ENCODE measurements around the gene FAM120A. TPM values are rescaled to one million over a fixed set of nuclear protein-coding genes. Genes with fewer than 3 reads are reported as not detected.
A peak's percentile ranks its signal among the peaks of the same experiment; 100 is the strongest.

The FAM120A gene
- total RNA-seq, 2 experiments from 2014 or later: 116 to 117 TPM

DNA sequence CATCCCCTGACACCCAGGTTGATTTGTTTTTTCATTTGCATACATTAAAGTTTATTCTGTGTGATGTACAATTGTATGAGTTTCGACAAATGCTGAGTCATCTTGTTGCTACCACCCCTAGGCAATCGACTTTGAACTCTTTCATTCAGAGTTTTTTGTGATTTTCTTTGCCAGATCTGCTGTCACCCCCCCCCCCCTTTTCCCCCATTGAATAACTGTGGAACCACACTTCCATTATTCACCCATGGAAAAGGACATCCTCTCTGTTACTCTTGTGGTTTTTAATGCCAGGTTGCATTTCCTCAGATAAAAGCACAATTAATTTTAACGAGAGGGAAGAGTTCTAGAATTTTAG, 15.6 kb downstream of the FAM120A start:
- peaks cover 12% of the 10 kb centered on the region for H3K36me3 Mint-ChIP-seq
- H3K27me3 Mint-ChIP-seq: no peaks in the 10 kb centered on the region
- no peak for ATAC-seq (ENCODE audit: low read depth)
- H3K9me3 Mint-ChIP-seq: no peaks in the 10 kb centered on the region
- H3K4me3 Mint-ChIP-seq: peak overlapping the region; percentile 18
- peak overlapping the region; percentile 6 for H3K27ac Mint-ChIP-seq
- DNase-seq: no peak
- H3K4me1 Mint-ChIP-seq: peaks cover 71% of the 10 kb centered on the region
- POLR2A ChIA-PET: no interaction called here

DNA sequence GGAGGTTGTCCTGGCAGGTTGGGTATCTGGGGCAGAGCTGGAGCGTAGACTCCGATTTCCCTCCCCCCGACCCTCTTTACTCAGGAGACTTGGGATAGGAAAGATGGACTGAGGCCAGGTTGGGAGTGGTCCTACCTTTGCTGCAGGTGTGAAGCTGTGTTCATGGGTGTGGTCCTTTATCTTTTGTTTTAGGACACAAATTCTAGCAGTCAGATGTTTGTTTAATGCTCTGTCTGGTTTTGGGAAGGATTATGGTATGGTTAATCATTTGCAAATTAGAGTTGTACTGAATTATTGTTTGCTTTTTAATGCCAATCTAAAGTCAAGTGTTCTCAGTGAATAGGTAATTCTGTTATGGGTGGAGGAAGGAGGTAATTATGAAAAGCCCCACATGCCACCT, 16.0 kb downstream of the FAM120A start:
- ATAC-seq (ENCODE audit: low read depth) (no peak), DNase-seq (no peak)
- H3K27me3 Mint-ChIP-seq: no peaks in the 10 kb centered on the region
- peaks cover 71% of the 10 kb centered on the region for H3K4me1 Mint-ChIP-seq
- no peaks in the 10 kb centered on the region for H3K9me3 Mint-ChIP-seq
- H3K4me3 Mint-ChIP-seq: peak overlapping the region; percentile 18
- POLR2A ChIA-PET: no interaction called here
- H3K27ac Mint-ChIP-seq: peak overlapping the region; percentile 6
- peaks cover 15% of the 10 kb centered on the region for H3K36me3 Mint-ChIP-seq

DNA sequence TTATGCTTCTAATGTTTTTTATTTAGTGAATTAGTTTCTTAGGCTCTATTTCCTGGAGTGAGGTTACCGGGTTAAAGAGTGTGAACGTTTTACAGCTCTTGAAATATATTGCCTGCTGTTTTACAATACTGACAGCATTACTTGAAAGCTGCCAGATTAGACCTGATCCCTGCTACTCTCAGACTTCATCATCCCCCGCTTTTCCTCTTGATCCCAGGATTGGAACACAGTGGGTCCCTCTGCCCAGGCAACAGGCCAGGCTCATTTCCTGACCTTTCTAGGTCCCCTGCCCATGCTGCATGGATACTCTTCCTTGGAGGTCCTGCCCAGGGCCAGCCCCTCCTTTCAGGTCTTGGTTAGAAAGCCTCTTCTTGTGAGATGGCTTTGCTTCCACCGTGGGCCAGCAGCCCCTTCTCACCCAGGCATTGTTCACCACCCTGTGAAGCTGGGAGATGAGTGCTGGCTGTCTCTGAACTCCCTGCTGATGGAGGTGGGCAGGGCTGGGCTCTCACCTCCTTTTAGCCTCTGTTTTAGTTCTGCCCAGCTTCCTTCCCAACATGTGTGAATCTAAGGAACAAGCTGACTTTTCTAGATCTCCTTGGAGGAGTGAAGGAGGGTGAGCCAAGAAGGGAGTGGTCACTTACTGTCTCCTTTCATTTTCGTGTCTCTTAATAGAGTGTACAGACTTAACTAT, 17.4 kb downstream of the FAM120A start:
- H3K4me1 Mint-ChIP-seq: peaks cover 57% of the 10 kb centered on the region
- no peaks in the 10 kb centered on the region for H3K9me3 Mint-ChIP-seq
- ATAC-seq (ENCODE audit: low read depth) (peak; percentile 16), DNase-seq (no peak)
- peak overlapping the region; percentile 69 for H3K27ac Mint-ChIP-seq
- peaks cover 12% of the 10 kb centered on the region for H3K36me3 Mint-ChIP-seq
- H3K4me3 Mint-ChIP-seq: peak overlapping the region; percentile 22
- POLR2A ChIA-PET: no interaction called here
- no peaks in the 10 kb centered on the region for H3K27me3 Mint-ChIP-seq

DNA sequence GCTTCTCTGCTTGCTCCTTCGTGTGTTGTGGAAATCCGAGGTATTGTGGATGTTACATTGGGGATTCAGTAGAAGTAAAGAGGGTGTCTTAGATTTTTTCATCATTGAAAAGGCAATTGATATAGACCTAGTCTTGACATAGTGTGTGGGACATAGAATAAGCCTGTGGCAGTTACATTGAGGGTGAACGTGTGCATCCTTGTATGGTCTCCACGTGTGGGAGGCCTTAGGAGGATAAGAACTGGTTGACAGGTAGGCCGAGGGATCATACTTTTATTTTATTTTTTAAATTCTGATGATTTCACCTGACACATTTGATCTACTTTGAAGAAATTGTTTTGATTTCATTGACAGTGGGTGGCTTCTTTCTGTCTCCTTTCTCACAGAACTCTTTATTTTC, 18.9 kb downstream of the FAM120A start:
- POLR2A ChIA-PET: no interaction called here
- no peak overlapping the region for H3K27ac Mint-ChIP-seq
- H3K27me3 Mint-ChIP-seq: no peaks in the 10 kb centered on the region
- no peak for ATAC-seq (ENCODE audit: low read depth)
- H3K36me3 Mint-ChIP-seq: peaks cover 18% of the 10 kb centered on the region
- H3K4me1 Mint-ChIP-seq: peaks cover 47% of the 10 kb centered on the region
- no peak for DNase-seq
- H3K9me3 Mint-ChIP-seq: no peaks in the 10 kb centered on the region
- H3K4me3 Mint-ChIP-seq: no peak overlapping the region

DNA sequence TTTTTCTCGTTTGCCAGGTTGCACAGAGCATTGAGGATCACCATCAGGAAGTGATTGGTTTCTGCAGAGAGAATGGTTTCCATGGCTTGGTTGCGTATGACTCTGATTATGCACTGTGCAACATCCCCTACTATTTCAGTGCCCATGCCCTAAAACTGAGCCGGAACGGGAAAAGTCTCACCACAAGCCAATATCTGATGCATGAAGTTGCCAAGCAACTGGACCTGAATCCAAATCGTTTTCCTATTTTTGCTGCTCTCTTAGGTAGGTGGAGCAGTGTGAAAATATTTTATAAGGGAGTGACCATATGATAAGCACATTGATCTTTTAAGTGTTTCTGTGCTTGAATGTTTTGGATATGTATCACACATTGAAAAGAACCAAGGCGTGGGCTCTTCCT, 19.6 kb downstream of the FAM120A start:
- DNase-seq: no peak
- no peaks in the 10 kb centered on the region for H3K27me3 Mint-ChIP-seq
- H3K36me3 Mint-ChIP-seq: peaks cover 21% of the 10 kb centered on the region
- H3K9me3 Mint-ChIP-seq: no peaks in the 10 kb centered on the region
- no peak overlapping the region for H3K4me3 Mint-ChIP-seq
- no peak overlapping the region for H3K27ac Mint-ChIP-seq
- peaks cover 42% of the 10 kb centered on the region for H3K4me1 Mint-ChIP-seq
- ATAC-seq (ENCODE audit: low read depth): no peak
- POLR2A ChIA-PET: no interaction called here

DNA sequence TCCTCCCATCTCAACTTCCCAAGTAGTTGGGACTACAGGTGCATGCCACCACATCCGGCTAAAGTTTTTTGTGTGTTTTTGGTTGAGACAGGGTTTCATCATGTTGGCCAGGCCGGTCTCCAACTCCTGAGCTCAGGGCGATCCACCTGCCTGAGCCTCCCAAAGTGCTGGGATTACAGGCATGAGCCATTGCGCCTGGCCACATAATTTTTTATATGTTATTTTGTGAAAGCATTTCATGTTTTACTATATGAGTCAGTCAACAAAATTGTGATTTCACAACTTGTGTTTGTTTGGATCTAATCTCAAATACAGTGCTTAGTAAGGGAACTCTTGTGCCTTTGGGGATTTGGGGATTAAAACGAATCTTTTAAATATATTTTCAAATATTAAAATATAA, 21.9 kb downstream of the FAM120A start:
- peaks cover 29% of the 10 kb centered on the region for H3K36me3 Mint-ChIP-seq
- POLR2A ChIA-PET: no interaction called here
- H3K9me3 Mint-ChIP-seq: no peaks in the 10 kb centered on the region
- DNase-seq: no peak
- no peaks in the 10 kb centered on the region for H3K27me3 Mint-ChIP-seq
- ATAC-seq (ENCODE audit: low read depth): no peak
- H3K27ac Mint-ChIP-seq: no peak overlapping the region
- H3K4me3 Mint-ChIP-seq: no peak overlapping the region
- peaks cover 25% of the 10 kb centered on the region for H3K4me1 Mint-ChIP-seq

DNA sequence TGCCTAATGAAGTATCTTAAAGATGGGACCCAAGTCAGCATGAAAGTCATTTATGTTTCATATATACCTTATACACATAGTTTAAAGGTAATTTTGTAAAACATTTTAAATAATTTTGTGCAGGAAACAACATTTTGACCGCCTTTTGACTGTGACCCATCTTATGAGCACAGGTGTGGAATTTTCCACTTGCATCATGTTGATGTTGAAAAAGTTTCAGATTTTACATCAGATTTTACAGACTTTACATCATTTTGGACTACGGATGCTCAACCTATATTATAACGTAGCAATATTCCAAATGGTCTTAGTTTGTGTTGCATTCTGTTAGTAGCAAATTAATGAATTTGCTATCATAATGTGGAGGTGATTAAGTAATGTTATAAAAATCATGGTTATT, 23.6 kb downstream of the FAM120A start:
- POLR2A ChIA-PET: no interaction called here
- H3K27ac Mint-ChIP-seq: no peak overlapping the region

DNA sequence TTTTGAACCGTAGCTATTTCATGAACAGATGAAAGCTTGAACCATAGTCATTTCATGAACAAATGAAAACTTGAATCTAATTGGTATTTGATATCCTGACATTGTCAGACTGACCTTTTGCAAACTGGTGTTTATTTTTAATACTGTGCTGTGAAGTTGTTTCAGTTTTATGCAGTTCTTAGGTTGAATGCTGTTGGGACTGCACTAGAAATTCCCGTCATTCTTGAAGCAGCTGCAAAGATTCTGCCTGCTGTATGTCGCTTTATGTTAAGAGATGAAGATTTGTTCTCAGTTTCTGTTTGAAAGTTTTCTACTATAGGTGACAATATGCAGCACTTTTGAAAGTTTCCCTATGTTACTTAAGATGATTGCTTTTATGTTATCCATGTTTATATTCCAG, 24.4 kb downstream of the FAM120A start:
- Mint-ChIP-seq H3K4me3 (no peak overlapping the region), H3K27ac (no peak overlapping the region), H3K27me3 (no peaks in the 10 kb centered on the region), H3K36me3 (peaks cover 33% of the 10 kb centered on the region), H3K9me3 (no peaks in the 10 kb centered on the region), H3K4me1 (peaks cover 18% of the 10 kb centered on the region)
- ATAC-seq (ENCODE audit: low read depth): no peak
- DNase-seq: no peak
- POLR2A ChIA-PET: no interaction called here

More for the DNA sequence above, 23.6 kb downstream of the FAM120A start:
- Mint-ChIP-seq H3K9me3 (no peaks in the 10 kb centered on the region), H3K36me3 (peaks cover 33% of the 10 kb centered on the region), H3K27me3 (no peaks in the 10 kb centered on the region), H3K4me3 (no peak overlapping the region), H3K4me1 (peaks cover 19% of the 10 kb centered on the region)
- no peak for DNase-seq
- no peak for ATAC-seq (ENCODE audit: low read depth)

DNA sequence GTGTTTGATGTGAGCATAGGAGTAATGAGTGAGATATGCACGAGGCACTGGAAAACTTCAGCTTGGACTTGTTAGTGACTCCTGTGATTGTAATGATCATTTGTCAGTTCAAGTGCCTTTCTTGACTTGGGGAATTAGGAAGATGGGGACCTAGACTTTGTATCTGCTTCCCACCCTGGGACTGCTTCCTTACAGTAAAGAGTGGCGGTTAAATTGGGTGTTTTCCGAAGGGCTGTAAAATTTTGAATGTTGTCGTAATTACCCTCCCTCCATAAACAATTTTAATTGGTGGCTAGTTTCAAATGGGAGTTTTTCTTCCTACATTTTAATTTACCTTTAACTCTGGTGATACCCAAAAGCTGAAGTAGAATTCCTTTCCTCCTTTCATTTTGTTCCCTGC, 25.4 kb downstream of the FAM120A start:
- DNase-seq (no peak), ATAC-seq (ENCODE audit: low read depth) (no peak)
- no peaks in the 10 kb centered on the region for H3K9me3 Mint-ChIP-seq
- POLR2A ChIA-PET: no interaction called here
- H3K4me3 Mint-ChIP-seq: no peak overlapping the region
- peaks cover 17% of the 10 kb centered on the region for H3K4me1 Mint-ChIP-seq
- H3K36me3 Mint-ChIP-seq: peaks cover 38% of the 10 kb centered on the region
- H3K27me3 Mint-ChIP-seq: no peaks in the 10 kb centered on the region
- peak overlapping the region; percentile 31 for H3K27ac Mint-ChIP-seq

DNA sequence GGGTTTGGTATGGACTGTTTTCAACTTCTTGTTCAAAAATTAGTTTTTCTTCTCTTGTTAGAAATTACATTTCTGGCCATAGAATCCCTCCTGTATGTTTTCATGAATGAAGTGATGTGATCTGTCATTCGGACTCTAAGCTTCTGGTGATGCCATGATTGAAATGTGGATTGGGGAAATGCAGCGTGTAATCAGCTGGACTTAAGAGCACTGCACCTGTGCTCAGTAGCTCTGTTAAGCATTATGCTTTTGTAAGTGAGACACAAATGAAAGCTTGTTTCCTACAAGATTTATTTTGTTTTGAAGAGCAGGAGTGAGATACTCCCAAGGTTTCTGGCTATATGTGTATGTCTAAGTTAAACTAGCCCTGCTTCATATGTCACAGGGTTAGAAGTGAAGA, 25.9 kb downstream of the FAM120A start:
- POLR2A ChIA-PET: no interaction called here
- H3K27ac Mint-ChIP-seq: no peak overlapping the region
- ATAC-seq (ENCODE audit: low read depth) (no peak), DNase-seq (no peak)
- H3K9me3 Mint-ChIP-seq: no peaks in the 10 kb centered on the region
- no peak overlapping the region for H3K4me3 Mint-ChIP-seq
- peaks cover 14% of the 10 kb centered on the region for H3K4me1 Mint-ChIP-seq
- no peaks in the 10 kb centered on the region for H3K27me3 Mint-ChIP-seq
- peaks cover 35% of the 10 kb centered on the region for H3K36me3 Mint-ChIP-seq

DNA sequence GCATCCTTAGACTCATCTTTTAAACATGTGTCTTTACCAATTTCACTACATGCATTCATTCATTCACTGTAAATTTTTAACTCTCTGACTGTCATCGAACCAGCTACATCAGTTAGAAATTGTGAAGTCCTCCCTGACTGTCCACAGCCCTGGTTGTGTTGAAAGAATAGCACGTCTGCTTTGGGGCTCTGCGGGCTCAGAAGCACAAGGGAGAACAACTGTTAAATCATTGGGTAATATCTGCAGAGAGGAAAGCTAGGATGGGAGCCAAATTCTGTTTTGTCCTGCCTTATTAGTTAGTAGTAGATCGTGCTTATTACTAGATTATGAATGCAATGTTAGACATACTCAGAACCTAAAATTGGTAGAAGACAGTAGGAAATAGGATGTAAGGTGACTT, 28.2 kb downstream of the FAM120A start:
- no peak for ATAC-seq (ENCODE audit: low read depth)
- Mint-ChIP-seq H3K9me3 (no peaks in the 10 kb centered on the region), H3K27ac (no peak overlapping the region), H3K27me3 (no peaks in the 10 kb centered on the region), H3K36me3 (peaks cover 37% of the 10 kb centered on the region), H3K4me3 (no peak overlapping the region), H3K4me1 (peaks cover 13% of the 10 kb centered on the region)
- POLR2A ChIA-PET: no interaction called here
- no peak for DNase-seq

DNA sequence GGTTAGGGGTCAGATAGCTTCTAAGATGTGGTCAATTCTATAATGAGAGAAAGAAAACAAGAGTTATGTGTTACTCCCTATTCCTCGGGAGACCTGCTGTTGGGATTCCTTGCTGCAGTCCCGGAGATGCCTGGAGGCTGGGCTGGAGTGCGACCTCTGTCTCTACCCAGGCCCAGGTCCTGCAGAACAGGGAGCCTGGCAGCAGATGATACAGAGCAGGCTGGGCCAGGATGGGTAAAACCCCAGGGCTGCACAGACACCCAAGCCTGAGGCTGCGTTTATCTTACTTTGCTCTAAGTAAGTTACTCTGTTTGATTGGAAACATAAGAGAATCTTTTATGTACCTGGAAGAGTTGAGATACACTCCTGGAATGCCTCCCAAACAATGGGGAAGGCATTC, 28.8 kb downstream of the FAM120A start:
- POLR2A ChIA-PET: no interaction called here

DNA sequence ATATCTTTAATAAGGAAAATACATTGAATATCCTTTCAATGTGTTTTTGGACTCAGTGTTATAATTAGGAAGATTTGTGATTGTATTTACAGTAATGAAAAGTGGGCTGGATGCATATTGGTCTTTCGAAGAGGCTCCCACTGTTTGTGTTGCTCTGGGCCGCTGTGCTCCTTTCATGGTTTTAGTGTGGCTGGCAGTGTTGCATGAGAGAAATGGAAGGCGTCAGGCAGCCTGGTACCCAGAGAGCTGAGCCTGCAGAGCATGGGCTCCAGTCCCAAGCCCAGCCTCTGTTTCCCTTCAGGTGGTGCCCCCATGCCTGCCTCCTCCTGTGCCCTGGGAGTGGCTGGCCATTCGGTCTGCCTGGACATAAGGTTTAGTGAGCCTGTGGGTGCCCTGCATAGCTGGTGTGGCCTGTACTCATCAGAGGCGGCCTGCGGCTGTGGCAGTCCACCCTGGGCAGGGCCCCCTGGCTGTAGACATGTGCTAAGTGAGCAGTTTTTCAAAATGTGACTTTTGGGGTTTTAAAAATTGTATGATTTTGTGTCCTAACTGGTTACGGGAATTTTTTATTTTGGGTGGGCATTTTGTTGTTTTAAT, 29.3 kb downstream of the FAM120A start:
- POLR2A ChIA-PET: no interaction called here

More for the DNA sequence above, 28.8 kb downstream of the FAM120A start:
- no peak for DNase-seq
- peaks cover 39% of the 10 kb centered on the region for H3K36me3 Mint-ChIP-seq
- no peaks in the 10 kb centered on the region for H3K27me3 Mint-ChIP-seq
- no peaks in the 10 kb centered on the region for H3K9me3 Mint-ChIP-seq
- H3K27ac Mint-ChIP-seq: no peak overlapping the region
- H3K4me3 Mint-ChIP-seq: no peak overlapping the region
- no peak for ATAC-seq (ENCODE audit: low read depth)
- H3K4me1 Mint-ChIP-seq: peaks cover 11% of the 10 kb centered on the region

DNA sequence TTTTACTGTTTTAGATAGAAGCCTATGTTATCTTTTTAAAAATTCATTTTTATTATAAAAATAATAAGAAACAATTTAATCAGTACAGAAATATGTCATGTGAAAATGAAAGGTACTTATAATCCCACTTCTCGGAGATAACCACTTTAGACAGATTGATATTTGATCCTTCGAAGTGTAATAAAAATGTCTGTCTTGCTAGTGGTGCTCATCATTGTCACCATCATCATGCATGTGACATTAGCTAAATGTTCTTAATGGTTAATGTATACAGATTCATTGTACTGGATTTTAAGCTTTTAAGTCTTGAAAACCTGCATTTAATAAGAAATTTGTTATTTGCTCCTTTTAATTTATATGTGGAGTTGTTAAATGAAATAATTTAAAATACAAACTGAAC, 32.0 kb downstream of the FAM120A start:
- DNase-seq: no peak
- no peak for ATAC-seq (ENCODE audit: low read depth)
- H3K4me3 Mint-ChIP-seq: no peak overlapping the region
- peaks cover 26% of the 10 kb centered on the region for H3K4me1 Mint-ChIP-seq
- peaks cover 45% of the 10 kb centered on the region for H3K36me3 Mint-ChIP-seq
- POLR2A ChIA-PET: no interaction called here
- H3K9me3 Mint-ChIP-seq: no peaks in the 10 kb centered on the region
- no peaks in the 10 kb centered on the region for H3K27me3 Mint-ChIP-seq
- H3K27ac Mint-ChIP-seq: no peak overlapping the region

More for the DNA sequence above, 29.3 kb downstream of the FAM120A start:
- peaks cover 40% of the 10 kb centered on the region for H3K36me3 Mint-ChIP-seq
- H3K4me3 Mint-ChIP-seq: no peak overlapping the region
- no peaks in the 10 kb centered on the region for H3K9me3 Mint-ChIP-seq
- DNase-seq: no peak
- no peak for ATAC-seq (ENCODE audit: low read depth)
- no peaks in the 10 kb centered on the region for H3K27me3 Mint-ChIP-seq
- no peak overlapping the region for H3K27ac Mint-ChIP-seq
- H3K4me1 Mint-ChIP-seq: peaks cover 12% of the 10 kb centered on the region
